GM23248 (cell line): ENCODE data around the gene CSNK2A1.

Experiments used
- EZH2 ChIP-seq: fragments of 200-600 bp; sonication (generic); IDR thresholded peaks from 2 replicates; pipeline ENCODE4 v1.6.1; 2018; ENCODE audit warnings: antibody characterized with exemption, mild to moderate bottlenecking; ENCODE audit not compliant: insufficient read depth, poor library complexity, severe bottlenecking
- EZH2phosphoT487 ChIP-seq: fragments of 200-600 bp; sonication (generic); IDR thresholded peaks from 2 replicates; pipeline ENCODE4 v1.6.1; 2018; ENCODE audit warnings: antibody characterized with exemption, moderate library complexity, mild to moderate bottlenecking, low read depth; ENCODE audit not compliant: insufficient read depth

DNA sequence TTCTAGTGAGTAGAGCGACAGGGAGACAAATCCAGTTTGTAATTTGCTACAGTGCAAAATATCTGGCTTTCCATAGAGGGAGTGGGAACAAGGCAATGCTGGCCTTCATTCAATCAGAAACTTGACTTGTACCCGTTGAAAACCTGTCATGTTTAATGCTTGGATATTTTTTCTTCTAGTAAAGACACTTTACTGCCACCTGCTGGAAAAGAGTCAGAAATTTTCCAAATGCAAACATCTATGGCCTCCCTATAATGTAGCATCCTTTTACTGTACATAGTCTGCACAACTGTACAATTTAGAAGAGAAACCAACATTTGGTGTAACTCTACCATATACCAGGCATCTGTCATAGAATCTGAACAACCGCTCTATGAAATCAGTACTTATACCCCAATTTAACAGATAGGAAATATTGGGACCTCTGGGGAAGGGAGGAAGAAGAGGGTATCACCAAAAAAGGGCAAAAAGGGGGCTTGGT, 64.6 kb downstream of the CSNK2A1 start:
- no peak for TF ChIP-seq EZH2
- no peak for TF ChIP-seq EZH2phosphoT487
